ENCODE data around the gene ENKUR.

GRCh38 chr10:25039531-25039930 is 23.6 kb upstream of the ENKUR start:
- TF ChIP-seq CTCF (IDR thresholded peaks at IDR 0.05; ENCODE audit: insufficient read depth, low read length, poor library complexity, severe bottlenecking) (no peak), EZH2phosphoT487 (conservative IDR thresholded peaks at IDR 0.05; ENCODE audit: low read length) (no peak)

Measured in SU-DHL-6 (cell line).